Stomach (tissue), 9 donors: ENCODE results near the gene GCNA. TPM values are rescaled to one million over a fixed set of nuclear protein-coding genes. Genes with fewer than 3 reads are reported as not detected.

Experiments used
- DNase-seq, 2 donors: peaks; one replicate each; pipeline versions ENCODE4 v3.0.0 to v3.0.0-alpha.2; 2013 to 2019
- H3K27ac ChIP-seq, 5 donors: fragments of 200-600 bp in 4 of 5; sonication (generic) in 4 of 5; one replicate each; pipeline ENCODE4 v1.5.1; 2013 to 2019; ENCODE audit warnings: mild to moderate bottlenecking in 1 of 5, moderate library complexity in 1 of 5
- H3K27me3 ChIP-seq, 3 donors: fragments of 200-600 bp; sonication (generic); one replicate each; pipeline ENCODE4 v1.5.1; 2017 to 2019; ENCODE audit warnings: mixed run types in 1 of 3
- H3K36me3 ChIP-seq, 4 donors: fragments of 200-600 bp; sonication (generic); 1 replicate in 3 of 4; 2 replicates in 1 of 4; pipeline ENCODE4 v1.5.1; 2016 to 2019
- H3K4me1 ChIP-seq, 4 donors: fragments of 200-600 bp; sonication (generic); one replicate each; pipeline ENCODE4 v1.5.1; 2016 to 2019
- H3K4me3 ChIP-seq, 4 donors: fragments of 200-600 bp; sonication (generic) in 3 of 4; one replicate each; pipeline ENCODE4 v1.5.1; 2016 to 2019; ENCODE audit warnings: mild to moderate bottlenecking in 1 of 4
- H3K9me3 ChIP-seq, 4 donors: fragments of 200-600 bp; sonication (generic); one replicate each; pipeline ENCODE4 v1.5.1; 2016 to 2019
- CTCF ChIP-seq, 7 experiments: fragments of 450-650 bp in 4 of 7; fragments of 200-600 bp in 3 of 7; sonication (generic) in 3 of 7; IDR thresholded peaks; one replicate each; pipeline ENCODE4 v1.5.1; 2016 to 2019; ENCODE audit warnings: antibody characterized with exemption in 7 of 7, control low read depth in 2 of 7, mild to moderate bottlenecking in 1 of 7
- EP300 ChIP-seq: sonication (generic); formaldehyde crosslinking; IDR thresholded peaks from one replicate; pipeline ENCODE4 v1.6.1; 2017; ENCODE audit warnings: antibody characterized with exemption
- POLR2A ChIP-seq, 4 donors: fragments of 450-650 bp; IDR thresholded peaks; one replicate each; pipeline ENCODE4 v1.6.1; 2016; ENCODE audit warnings: antibody characterized with exemption in 4 of 4, control low read depth in 2 of 4, mild to moderate bottlenecking in 1 of 4, moderate library complexity in 1 of 4
- POLR2AphosphoS5 ChIP-seq, 3 donors: sonication (generic); formaldehyde crosslinking; IDR thresholded peaks; one replicate each; pipeline ENCODE4 v1.6.1; 2016; ENCODE audit warnings: antibody characterized with exemption in 3 of 3
- WGBS, 5 donors: extraction: QIAGEN DNeasy Blood & Tissue Kit in 3 of 5; methylation state at CpG; one replicate each; pipeline versions ENCODE4 v1.1.5 to v1.1.7; 2013 to 2018; 5-methylcytosine and 5-hydroxymethylcytosine counted together
- intact Hi-C: fragments of 100-400 bp; cut with DNase I; formaldehyde crosslinking; loops from one replicate; pipeline ENCODE4 v1.15.1; 2023; ENCODE audit warnings: low total_unique reads
- polyA plus RNA-seq, 3 donors: library from polyadenylated mRNA; stranded (reverse); fragments of 200-250 nt; gene quantifications; one replicate each; pipeline ENCODE4 v1.2.3, GENCODE V29; 2013
- total RNA-seq, 5 donors: library from RNA; depleted of rRNA; stranded (reverse); fragments of >200 nt; gene quantifications; one replicate each; pipeline versions ENCODE4 v1.1.0 to v1.2.3, GENCODE V29; 2014 to 2016
- donor health status: healthy with polysubstance abuse.
- donor health status: Bipolar disorder and iron deficiency.
- donor health status: healthy.

Gene GCNA
- total and polyA plus RNA-seq, 8 donors = 0.46 to 18.3 (median 2.0) TPM

- intact Hi-C loops = no loop called here
- Histone ChIP-seq H3K4me3 (peak overlapping the region; percentile 51 to 72 (median 68)), H3K9me3 (peaks cover 0 to 20% (median 6%) of the 10 kb centered on the region in 4 donors), H3K4me1 (peaks cover 0 to 34% (median 8%) of the 10 kb centered on the region in 4 donors), H3K27ac (peak overlapping the region; percentile 57 to 93 (median 90)), H3K27me3 (no peaks in the 10 kb centered on the region), H3K36me3 (peaks cover 0 to 7% (median 3%) of the 10 kb centered on the region in 4 donors)
- no peak for DNase-seq
- WGBS, 5 donors = 0 to 39% (median 4%) methylated on average over 12 of the region's 12 CpGs
- no peak for TF ChIP-seq EP300
- no peak for TF ChIP-seq POLR2AphosphoS5 (IDR thresholded peaks at IDR 0.05)
- TF ChIP-seq CTCF (IDR thresholded peaks at IDR 0.05) = no peak
- TF ChIP-seq POLR2A (IDR thresholded peaks at IDR 0.05) = no peak
Observed at GRCh38 chrX:71533516-71533850, 44.8 kb upstream of the GCNA start.

GRCh38 chrX:71533851-71534561 lies 44.2 kb upstream of the GCNA start:
- peaks cover 0 to 7% (median 3%) of the 10 kb centered on the region in 4 donors for H3K36me3 ChIP-seq
- 0 to 30% (median 4%) methylated on average over 31 of the region's 31 CpGs for WGBS, 5 donors
- peaks cover 0 to 39% (median 10%) of the 10 kb centered on the region in 4 donors for H3K4me1 ChIP-seq
- intact Hi-C loops = no loop called here
- peaks cover 0 to 20% (median 6%) of the 10 kb centered on the region in 4 donors for H3K9me3 ChIP-seq
- DNase-seq = peak; percentile 34 to 71
- peak overlapping the region; percentile 57 to 93 (median 90) for H3K27ac ChIP-seq
- TF ChIP-seq CTCF (IDR thresholded peaks at IDR 0.05) (no peak), EP300 (no peak), POLR2A (IDR thresholded peaks at IDR 0.05) (no peak), POLR2AphosphoS5 (IDR thresholded peaks at IDR 0.05) (peak in 1 of 3 donors; percentile 10)
- peak overlapping the region; percentile 51 to 72 (median 68) for H3K4me3 ChIP-seq
- H3K27me3 ChIP-seq = no peaks in the 10 kb centered on the region

- TF ChIP-seq POLR2A (IDR thresholded peaks at IDR 0.05) (no peak), EP300 (no peak), POLR2AphosphoS5 (IDR thresholded peaks at IDR 0.05) (no peak), CTCF (IDR thresholded peaks at IDR 0.05) (no peak)
- H3K27me3 ChIP-seq = peaks cover 0 to 4% (median 0%) of the 10 kb centered on the region in 3 donors
- H3K27ac ChIP-seq = peak overlapping the region in 4 of 5 donors; percentile 87 to 93 (median 90)
- H3K4me3 ChIP-seq = peak overlapping the region; percentile 51 to 72 (median 68)
- peak in 1 of 2 donors; percentile 11 for DNase-seq
- peaks cover 0 to 47% (median 18%) of the 10 kb centered on the region in 4 donors for H3K4me1 ChIP-seq
- peaks cover 0 to 20% (median 6%) of the 10 kb centered on the region in 4 donors for H3K9me3 ChIP-seq
- 0 to 24% (median 5%) methylated on average over 9 of the region's 9 CpGs for WGBS, 5 donors
- peaks cover 0 to 7% (median 3%) of the 10 kb centered on the region in 4 donors for H3K36me3 ChIP-seq
- intact Hi-C loops = no loop called here
Observed at GRCh38 chrX:71534773-71535544, 43.3 kb upstream of the GCNA start.

GRCh38 chrX:71536285-71536684 lies 42.0 kb upstream of the GCNA start:
- intact Hi-C loops = no loop called here
- no peak for TF ChIP-seq CTCF (IDR thresholded peaks at IDR 0.05)

More at GRCh38 chrX:71536285-71536684, 42.0 kb upstream of the GCNA start:
- Histone ChIP-seq H3K27ac (peak overlapping the region in 2 of 5 donors; percentile 17 to 52), H3K4me3 (peak overlapping the region; percentile 5 to 72 (median 68)), H3K4me1 (peaks cover 0 to 61% (median 31%) of the 10 kb centered on the region in 4 donors), H3K36me3 (peaks cover 0 to 7% (median 3%) of the 10 kb centered on the region in 4 donors), H3K27me3 (peaks cover 0 to 4% (median 0%) of the 10 kb centered on the region in 3 donors), H3K9me3 (peaks cover 0 to 20% (median 6%) of the 10 kb centered on the region in 4 donors)
- WGBS, 5 donors = 6 to 51% (median 11%) methylated on average over 5 of the region's 5 CpGs
- DNase-seq = peak in 1 of 2 donors; percentile 8
